ENCODE measurements around the gene COX6A2. TPM values are rescaled to one million over a fixed set of nuclear protein-coding genes. Genes with fewer than 3 reads are reported as not detected.

COX6A2 gene
- total RNA-seq, 1 donor from 2014 or later = not detected

DNA sequence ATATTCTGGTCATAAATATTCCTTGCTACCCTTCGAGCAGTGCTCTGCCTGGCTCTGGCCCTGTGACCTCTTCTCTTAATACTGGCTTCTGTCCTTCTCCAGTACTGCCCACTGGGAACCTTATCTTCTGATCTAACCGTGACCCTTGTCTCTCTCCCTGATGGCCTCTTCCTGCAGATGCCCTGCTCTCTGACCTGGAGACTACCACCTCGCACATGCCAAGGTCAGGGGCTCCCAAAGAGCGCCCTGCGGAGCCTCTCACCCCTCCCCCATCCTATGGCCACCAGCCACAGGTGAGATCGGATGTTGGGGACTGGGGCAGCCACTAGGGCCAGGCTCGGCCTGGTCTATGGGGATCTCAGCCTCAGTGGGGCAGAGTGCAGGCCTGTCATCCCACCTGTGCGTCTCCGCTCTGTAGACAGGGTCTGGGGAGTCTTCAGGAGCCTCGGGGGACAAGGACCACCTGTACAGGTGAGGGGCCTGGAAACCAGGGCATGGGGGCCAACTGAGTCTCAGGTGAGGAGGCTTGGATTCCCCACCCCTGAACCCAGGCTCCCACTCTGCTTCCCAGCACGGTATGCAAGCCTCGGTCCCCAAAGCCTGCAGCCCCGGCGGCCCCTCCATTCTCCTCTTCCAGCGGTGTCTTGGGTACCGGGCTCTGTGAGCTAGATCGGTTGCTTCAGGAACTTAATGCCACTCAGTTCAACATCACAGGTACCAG is 45.3 kb upstream of the COX6A2 start:
- Histone ChIP-seq H3K4me2 (ENCODE audit: low read length) (peak overlapping the region; percentile 89), H2AFZ (ENCODE audit: low read depth, low read length) (no peak overlapping the region), H3K36me3 (ENCODE audit: insufficient read depth, low read length) (peaks cover 22% of the 10 kb centered on the region), H3K79me2 (ENCODE audit: insufficient read depth, low read length) (peaks cover 55% of the 10 kb centered on the region), H3K9ac (ENCODE audit: low read length) (peak overlapping the region; percentile 17), H4K20me1 (ENCODE audit: insufficient read depth, low read length) (peaks cover 57% of the 10 kb centered on the region), H3K9me3 (ENCODE audit: insufficient read depth, low read depth, low read length) (peaks cover 4% of the 10 kb centered on the region), H3K27me3 (ENCODE audit: insufficient read depth, low read length) (no peaks in the 10 kb centered on the region), H3K4me1 (ENCODE audit: insufficient read depth, low read length) (peaks cover 38% of the 10 kb centered on the region), H3K4me3 (ENCODE audit: insufficient read depth, low read depth, low read length) (peak overlapping the region; percentile 95), H3K27ac (ENCODE audit: low read depth, low read length) (peak overlapping the region; percentile 20)
- Mint-ChIP-seq H3K4me3 (ENCODE audit: unreplicated experiment) (peak overlapping the region; percentile 93), H3K27ac (ENCODE audit: unreplicated experiment) (no peak overlapping the region), H3K36me3 (ENCODE audit: low read depth, unreplicated experiment) (peaks cover 32% of the 10 kb centered on the region), H3K4me1 (ENCODE audit: low read depth, unreplicated experiment) (peaks cover 26% of the 10 kb centered on the region), H3K27me3 (ENCODE audit: low read depth, unreplicated experiment) (no peaks in the 10 kb centered on the region), H3K9me3 (ENCODE audit: unreplicated experiment) (no peaks in the 10 kb centered on the region)
- TF ChIP-seq EZH2 (IDR thresholded peaks at IDR 0.05; ENCODE audit: insufficient read depth, low read length) = no peak
- TF ChIP-seq CTCF (IDR thresholded peaks at IDR 0.05; ENCODE audit: insufficient read depth, low read depth, low read length) = no peak
- DNase-seq (ENCODE audit: low read depth) = no peak
- FAIRE-seq = no peak

DNA sequence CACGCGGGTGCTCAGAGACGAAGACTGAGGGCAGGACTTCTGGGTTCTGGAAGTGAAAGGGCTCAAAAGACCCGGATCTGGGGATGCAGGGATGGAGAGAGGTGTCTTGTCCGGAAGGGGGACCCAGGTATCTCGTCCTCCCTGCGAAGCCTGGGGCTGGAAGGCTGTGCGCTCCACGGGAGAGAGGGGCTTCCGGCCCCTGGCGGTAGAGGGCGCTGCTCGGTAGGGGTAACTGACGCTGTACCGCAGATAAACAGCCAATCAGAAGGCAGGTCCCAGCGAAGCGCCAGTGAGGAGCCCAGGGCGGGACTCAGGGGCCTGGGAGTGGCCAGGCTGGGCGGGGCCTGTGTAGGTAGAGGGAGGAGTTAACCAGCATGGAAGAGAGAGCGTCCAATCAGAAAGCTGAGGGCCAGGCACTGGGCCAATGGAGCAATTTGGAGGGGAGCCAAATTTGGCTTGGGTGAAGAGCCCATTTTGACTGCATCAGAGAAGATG is 44.6 kb upstream of the COX6A2 start:
- peaks cover 28% of the 10 kb centered on the region for H3K36me3 Mint-ChIP-seq (ENCODE audit: low read depth, unreplicated experiment)
- Histone ChIP-seq H3K4me1 (ENCODE audit: insufficient read depth, low read length) (peaks cover 38% of the 10 kb centered on the region), H2AFZ (ENCODE audit: low read depth, low read length) (peak overlapping the region; percentile 65), H3K27me3 (ENCODE audit: insufficient read depth, low read length) (no peaks in the 10 kb centered on the region), H3K36me3 (ENCODE audit: insufficient read depth, low read length) (peaks cover 16% of the 10 kb centered on the region), H3K27ac (ENCODE audit: low read depth, low read length) (peak overlapping the region; percentile 80), H3K9ac (ENCODE audit: low read length) (peak overlapping the region; percentile 95), H3K9me3 (ENCODE audit: insufficient read depth, low read depth, low read length) (peaks cover 4% of the 10 kb centered on the region), H3K79me2 (ENCODE audit: insufficient read depth, low read length) (peaks cover 55% of the 10 kb centered on the region), H3K4me3 (ENCODE audit: insufficient read depth, low read depth, low read length) (peak overlapping the region; percentile 95), H4K20me1 (ENCODE audit: insufficient read depth, low read length) (peaks cover 50% of the 10 kb centered on the region), H3K4me2 (ENCODE audit: low read length) (peak overlapping the region; percentile 89)
- H3K27ac Mint-ChIP-seq (ENCODE audit: unreplicated experiment) = peak overlapping the region; percentile 94
- DNase-seq (ENCODE audit: low read depth) (peak; percentile 85), FAIRE-seq (peak; percentile 93)
- peak; percentile 55 for TF ChIP-seq CTCF (IDR thresholded peaks at IDR 0.05; ENCODE audit: insufficient read depth, low read depth, low read length)
- no peak for TF ChIP-seq EZH2 (IDR thresholded peaks at IDR 0.05; ENCODE audit: insufficient read depth, low read length)
- no peaks in the 10 kb centered on the region for H3K27me3 Mint-ChIP-seq (ENCODE audit: low read depth, unreplicated experiment)
- peaks cover 22% of the 10 kb centered on the region for H3K4me1 Mint-ChIP-seq (ENCODE audit: low read depth, unreplicated experiment)
- H3K9me3 Mint-ChIP-seq (ENCODE audit: unreplicated experiment) = no peaks in the 10 kb centered on the region
- H3K4me3 Mint-ChIP-seq (ENCODE audit: unreplicated experiment) = peak overlapping the region; percentile 93
